Thyroid gland (tissue), 4 donors: ENCODE results near the gene SYNJ1.
"Not testable (repeated sequence)": the region's sequence is repeated elsewhere in the genome, so short reads cannot be mapped to it uniquely, and the experiment has no call there.

ENCODE experiments used
- CTCF ChIP-seq, 6 experiments: fragments of 200-600 bp in 3 of 6; fragments of 450-650 bp in 3 of 6; sonication (generic) in 3 of 6; IDR thresholded peaks; one replicate each; pipeline ENCODE4 v1.5.1; 2016 to 2019; ENCODE audit warnings: antibody characterized with exemption in 6 of 6, mild to moderate bottlenecking in 2 of 6, inconsistent platforms in 1 of 6, moderate library complexity in 1 of 6
- POLR2A ChIP-seq, 2 donors: fragments of 450-650 bp; IDR thresholded peaks; one replicate each; pipeline ENCODE4 v1.6.1; 2017; ENCODE audit warnings: antibody characterized with exemption in 2 of 2, mild to moderate bottlenecking in 2 of 2, moderate library complexity in 1 of 2

GRCh38 chr21:32661981-32662380 is 65.8 kb downstream of the SYNJ1 start:
- TF ChIP-seq CTCF, POLR2A (IDR thresholded peaks at IDR 0.05): not testable (repeated sequence)
